GM12878 (cell line): ENCODE data around the gene CYP27A1. TPM values are rescaled to one million over a fixed set of nuclear protein-coding genes. Genes with fewer than 3 reads are reported as not detected.

Experiments
- ATAC-seq: fragments of 200-7000 bp; cut with Tn5 transposase; 3 replicates; pipeline ENCODE4 v1.9.1; 2020; ENCODE audit warnings: mild to moderate bottlenecking, moderate library complexity
- BruUV-seq: library from RNA; stranded (reverse); fragments of 400-500 nt; replicated peaks from 2 replicates; lab custom pipeline; 2021; lab: Mats Ljungman, UMichigan
- CTCF ChIA-PET: fragments of 300-600 bp; sonication (Branson Sonifier 250); formaldehyde crosslinking; extraction: SDS; loops from one replicate; lab custom pipeline; 2021; ENCODE audit warnings: inconsistent platforms; lab: Yijun Ruan, JAX
- POLR2A ChIA-PET: fragments of 350-600 bp; formaldehyde crosslinking; extraction: SDS; loops from one replicate; lab custom pipeline; 2021; ENCODE audit warnings: inconsistent platforms; lab: Charles Lee
- RAD21 ChIA-PET: fragments of 300-600 bp; sonication (Branson Sonifier 250); formaldehyde crosslinking; loops from one replicate; lab custom pipeline; 2023; ENCODE audit warnings: antibody characterized with exemption; ENCODE audit not compliant: unreplicated experiment; lab: Charles Lee
- SMC1A ChIA-PET: fragments of 300-600 bp; sonication (Branson Sonifier 250); formaldehyde crosslinking; loops from one replicate; lab custom pipeline; 2023; ENCODE audit not compliant: unreplicated experiment, uncharacterized antibody; lab: Charles Lee
- DNase-seq: peaks from one replicate; pipeline ENCODE4 v3.0.0-alpha.2; 2011; ENCODE audit warnings: low read depth, low spot score
- FAIRE-seq: peaks from 3 replicates; lab custom pipeline; 2011; peaks lifted over from hg19 to GRCh38; lab: Jason Lieb, UNC
- H2AFZ ChIP-seq: 2 replicates; pipeline ENCODE4 v1.6.0; 2011; ENCODE audit warnings: low read depth, low read length, control low read depth; ENCODE audit not compliant: control insufficient read depth
- H3K27ac ChIP-seq: 2 replicates; pipeline ENCODE4 v1.5.1; 2011; ENCODE audit warnings: control low read depth; ENCODE audit not compliant: control insufficient read depth, insufficient read depth
- H3K27me3 ChIP-seq, 2 experiments: replicated peaks in 1 of 2; 2 replicates each; pipeline versions ENCODE4 v1.6.0 to v1.6.1; 2011; ENCODE audit warnings: low read length in 1 of 2; ENCODE audit not compliant: control insufficient read depth in 2 of 2, insufficient read depth in 2 of 2
- H3K36me3 ChIP-seq, 2 experiments: 2 replicates each; pipeline ENCODE4 v1.5.1; 2011; ENCODE audit warnings: low read length in 1 of 2; ENCODE audit not compliant: control insufficient read depth in 2 of 2, insufficient read depth in 2 of 2
- H3K4me1 ChIP-seq: 2 replicates; pipeline ENCODE4 v1.6.1; 2011; ENCODE audit warnings: mild to moderate bottlenecking, low read length, moderate library complexity, mixed read lengths; ENCODE audit not compliant: control insufficient read depth, insufficient read depth
- H3K4me2 ChIP-seq: 2 replicates; pipeline ENCODE4 v1.6.0; 2011; ENCODE audit warnings: control low read depth; ENCODE audit not compliant: control insufficient read depth, insufficient read depth
- H3K4me3 ChIP-seq: fragments of 200-600 bp; sonication (generic); 2 replicates; pipeline ENCODE4 v1.5.1; 2016
- H3K79me2 ChIP-seq: 2 replicates; pipeline ENCODE4 v1.6.0; 2011; ENCODE audit warnings: low read length; ENCODE audit not compliant: control insufficient read depth, insufficient read depth
- H3K9ac ChIP-seq: 2 replicates; pipeline ENCODE4 v1.8.0; 2011; ENCODE audit warnings: low read length, control low read depth, mixed read lengths; ENCODE audit not compliant: control insufficient read depth, insufficient read depth
- H3K9me3 ChIP-seq: replicated peaks from 3 replicates; pipeline ENCODE4 v1.5.1; 2011; ENCODE audit warnings: mild to moderate bottlenecking, low read length; ENCODE audit not compliant: control insufficient read depth, insufficient read depth
- H4K20me1 ChIP-seq: 2 replicates; pipeline ENCODE4 v1.6.0; 2011; ENCODE audit not compliant: control insufficient read depth, insufficient read depth
- SREBF2 ChIP-seq: IDR thresholded peaks from 2 replicates; pipeline ENCODE4 v1.6.1; 2012; ENCODE audit warnings: mild to moderate bottlenecking, low read length
- TARDBP ChIP-seq: IDR thresholded peaks from 2 replicates; pipeline ENCODE4 v1.6.1; 2016; ENCODE audit warnings: borderline replicate concordance
- WGBS: methylation state at CpG from one replicate; pipeline ENCODE4 v1.1.6; 2016; ENCODE audit warnings: low lambda C conversion rate; ENCODE audit not compliant: insufficient replicate concordance, insufficient coverage; ENCODE audit errors: missing lambda C conversion rate; 5-methylcytosine and 5-hydroxymethylcytosine counted together
- in situ Hi-C: fragments of 300-500 bp; cut with MboI; formaldehyde crosslinking; loops from 9 replicates; pipeline ENCODE4 v1.14.3; 2018; ENCODE audit warnings: mixed read lengths
- intact Hi-C: fragments of 100-400 bp; cut with micrococcal nuclease; formaldehyde crosslinking; loops from one replicate; pipeline ENCODE4 v1.14.2; 2022; ENCODE audit not compliant: unreplicated experiment
- polyA plus RNA-seq, 11 experiments: library from polyadenylated mRNA; depleted of rRNA in 4 of 11; unstranded in 6 of 11; stranded (reverse) in 5 of 11; fragments of >200 nt; fragmentation: Nextera tagmentation in 4 of 11; fragmentation: Illumina TruSeq in 1 of 11; extraction: Ambion mirVana in 4 of 11; extraction: Trizol in 1 of 11; gene quantifications; 1 replicate in 1 of 11; 2 replicates in 10 of 11; pipeline versions ENCODE4 v1.2.1 to v1.2.3, GENCODE V29; 2011 to 2016; ENCODE audit warnings: inconsistent platforms in 2 of 11, missing spikeins in 2 of 11, low read depth in 1 of 11
- total RNA-seq, 4 experiments: library from RNA; depleted of rRNA in 3 of 4; stranded (reverse); fragments of >200 nt in 3 of 4; fragmentation: Illumina TruSeq in 1 of 4; extraction: Trizol in 1 of 4; gene quantifications; 2 replicates each; pipeline versions ENCODE4 v1.2.1 to v1.2.3, GENCODE V29; 2013 to 2021
- TF ChIP-seq, protein P1 (sequence below): fragments of 450-650 bp; IDR thresholded peaks from 2 replicates; pipeline ENCODE4 v1.6.1; 2017; ENCODE audit warnings: mild to moderate bottlenecking, low read depth, inconsistent platforms; ENCODE audit not compliant: poor library complexity, severe bottlenecking
- TF ChIP-seq, protein P2 (sequence below): IDR thresholded peaks from 2 replicates; pipeline ENCODE4 v1.6.1; 2012; ENCODE audit warnings: low read depth, low read length, improper control_type of control experiment
- TF ChIP-seq, protein P3 (sequence below): fragments of 150-350 bp; IDR thresholded peaks from 2 replicates; pipeline ENCODE4 v1.6.1; 2014; ENCODE audit warnings: mild to moderate bottlenecking, low read depth, low read length

The CYP27A1 gene
- total and polyA plus RNA-seq, 10 of the 15 experiments (the other 5 are each of a cell fraction or from before 2014, with no cell fraction given), result 0.11 to 0.72 (median 0.18) TPM; not detected in 2

DNA sequence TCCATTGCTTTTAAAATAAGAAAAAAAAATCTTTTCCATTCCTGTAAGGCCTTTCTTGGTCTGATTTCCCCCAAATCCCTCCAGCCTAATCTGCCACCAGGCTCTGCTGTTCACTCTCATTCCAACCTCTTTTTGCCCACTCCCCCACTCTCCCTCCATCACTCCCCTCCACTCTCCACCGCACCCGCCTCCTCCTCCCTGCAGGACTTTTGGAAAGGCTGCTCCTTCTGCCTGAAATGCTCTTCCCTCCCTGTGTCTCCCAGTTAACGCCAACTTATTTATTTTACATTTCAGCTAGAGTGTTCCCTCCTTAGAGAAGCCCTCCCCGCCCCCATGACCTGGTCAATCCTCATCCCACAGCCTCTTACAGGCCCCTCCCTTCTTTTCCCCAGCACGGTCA lies 72.9 kb downstream of the CYP27A1 start:
- SMC1A ChIA-PET, result interaction anchor here (1.8 to 3.8 kb wide), 2 partner anchors 14 to 43 kb away, joined by 4 to 23 read pairs; no protein-coding TSS in a partner anchor
- FAIRE-seq (no peak), ATAC-seq (no peak), DNase-seq (no peak)
- Histone ChIP-seq H3K9ac (no peak overlapping the region), H3K27me3 (peaks cover 15 to 28% of the 10 kb centered on the region in 2 experiments), H3K36me3 (no peaks in the 10 kb centered on the region), H3K79me2 (no peaks in the 10 kb centered on the region), H3K9me3 (no peaks in the 10 kb centered on the region), H3K4me3 (no peak overlapping the region), H4K20me1 (no peaks in the 10 kb centered on the region), H3K4me1 (no peaks in the 10 kb centered on the region), H3K4me2 (no peak overlapping the region), H3K27ac (no peak overlapping the region), H2AFZ (no peak overlapping the region)
- TF ChIP-seq TARDBP (no peak), SREBF2 (no peak)
- TF ChIP-seq, protein P1, sequence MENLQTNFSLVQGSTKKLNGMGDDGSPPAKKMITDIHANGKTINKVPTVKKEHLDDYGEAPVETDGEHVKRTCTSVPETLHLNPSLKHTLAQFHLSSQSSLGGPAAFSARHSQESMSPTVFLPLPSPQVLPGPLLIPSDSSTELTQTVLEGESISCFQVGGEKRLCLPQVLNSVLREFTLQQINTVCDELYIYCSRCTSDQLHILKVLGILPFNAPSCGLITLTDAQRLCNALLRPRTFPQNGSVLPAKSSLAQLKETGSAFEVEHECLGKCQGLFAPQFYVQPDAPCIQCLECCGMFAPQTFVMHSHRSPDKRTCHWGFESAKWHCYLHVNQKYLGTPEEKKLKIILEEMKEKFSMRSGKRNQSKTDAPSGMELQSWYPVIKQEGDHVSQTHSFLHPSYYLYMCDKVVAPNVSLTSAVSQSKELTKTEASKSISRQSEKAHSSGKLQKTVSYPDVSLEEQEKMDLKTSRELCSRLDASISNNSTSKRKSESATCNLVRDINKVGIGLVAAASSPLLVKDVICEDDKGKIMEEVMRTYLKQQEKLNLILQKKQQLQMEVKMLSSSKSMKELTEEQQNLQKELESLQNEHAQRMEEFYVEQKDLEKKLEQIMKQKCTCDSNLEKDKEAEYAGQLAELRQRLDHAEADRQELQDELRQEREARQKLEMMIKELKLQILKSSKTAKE, result no peak
- TF ChIP-seq, protein P2, sequence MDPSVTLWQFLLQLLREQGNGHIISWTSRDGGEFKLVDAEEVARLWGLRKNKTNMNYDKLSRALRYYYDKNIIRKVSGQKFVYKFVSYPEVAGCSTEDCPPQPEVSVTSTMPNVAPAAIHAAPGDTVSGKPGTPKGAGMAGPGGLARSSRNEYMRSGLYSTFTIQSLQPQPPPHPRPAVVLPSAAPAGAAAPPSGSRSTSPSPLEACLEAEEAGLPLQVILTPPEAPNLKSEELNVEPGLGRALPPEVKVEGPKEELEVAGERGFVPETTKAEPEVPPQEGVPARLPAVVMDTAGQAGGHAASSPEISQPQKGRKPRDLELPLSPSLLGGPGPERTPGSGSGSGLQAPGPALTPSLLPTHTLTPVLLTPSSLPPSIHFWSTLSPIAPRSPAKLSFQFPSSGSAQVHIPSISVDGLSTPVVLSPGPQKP, result no peak
- TF ChIP-seq, protein P3, sequence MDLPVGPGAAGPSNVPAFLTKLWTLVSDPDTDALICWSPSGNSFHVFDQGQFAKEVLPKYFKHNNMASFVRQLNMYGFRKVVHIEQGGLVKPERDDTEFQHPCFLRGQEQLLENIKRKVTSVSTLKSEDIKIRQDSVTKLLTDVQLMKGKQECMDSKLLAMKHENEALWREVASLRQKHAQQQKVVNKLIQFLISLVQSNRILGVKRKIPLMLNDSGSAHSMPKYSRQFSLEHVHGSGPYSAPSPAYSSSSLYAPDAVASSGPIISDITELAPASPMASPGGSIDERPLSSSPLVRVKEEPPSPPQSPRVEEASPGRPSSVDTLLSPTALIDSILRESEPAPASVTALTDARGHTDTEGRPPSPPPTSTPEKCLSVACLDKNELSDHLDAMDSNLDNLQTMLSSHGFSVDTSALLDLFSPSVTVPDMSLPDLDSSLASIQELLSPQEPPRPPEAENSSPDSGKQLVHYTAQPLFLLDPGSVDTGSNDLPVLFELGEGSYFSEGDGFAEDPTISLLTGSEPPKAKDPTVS, result no peak
- WGBS, result 61% methylated on average over 5 of the region's 5 CpGs
- intact Hi-C loops, result loop anchor here (5.0 kb wide), 2 partner anchors 127 to 262 kb away; no protein-coding TSS in a partner anchor
- BruUV-seq, result no TSS peak
- POLR2A ChIA-PET, result interaction anchor here (0.5 kb wide), 1 partner anchor 72 kb away, joined by 3 read pairs; no protein-coding TSS in a partner anchor
- RAD21 ChIA-PET, result interaction anchor here (1.2 to 1.3 kb wide), 2 partner anchors 43 to 195 kb away, joined by 3 to 10 read pairs; partner anchors contain the start of genes BCS1L and ZNF142
- CTCF ChIA-PET, result interaction anchor here (1.7 to 2.1 kb wide), 2 partner anchors 21 to 43 kb away, joined by 11 to 14 read pairs; no protein-coding TSS in a partner anchor
- in situ Hi-C loops, result no loop called here
